Measurements from ENCODE around the gene CAVIN1.
"Not testable (repeated sequence)": the region's sequence is repeated elsewhere in the genome, so short reads cannot be mapped to it uniquely, and the experiment has no call there.

The CAVIN1 gene, protein sequence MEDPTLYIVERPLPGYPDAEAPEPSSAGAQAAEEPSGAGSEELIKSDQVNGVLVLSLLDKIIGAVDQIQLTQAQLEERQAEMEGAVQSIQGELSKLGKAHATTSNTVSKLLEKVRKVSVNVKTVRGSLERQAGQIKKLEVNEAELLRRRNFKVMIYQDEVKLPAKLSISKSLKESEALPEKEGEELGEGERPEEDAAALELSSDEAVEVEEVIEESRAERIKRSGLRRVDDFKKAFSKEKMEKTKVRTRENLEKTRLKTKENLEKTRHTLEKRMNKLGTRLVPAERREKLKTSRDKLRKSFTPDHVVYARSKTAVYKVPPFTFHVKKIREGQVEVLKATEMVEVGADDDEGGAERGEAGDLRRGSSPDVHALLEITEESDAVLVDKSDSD

GRCh38 chr17:42422958-42423712 lies at the start of gene CAVIN1:
Gene CAVIN1, minus strand, starts transcription at chr17:42423256. Its CDS starts 159 bp downstream, at chr17:42423097.
- DNase-seq (ENCODE audit: low read depth) = peak; percentile 96
- peak within 1 kb of the TSS; percentile 65 for H3K4me3 ChIP-seq (ENCODE audit: low read depth, low read length)

GRCh38 chr17:42467889-42468288 lies 44.8 kb upstream of the CAVIN1 start:
- no peak for DNase-seq (ENCODE audit: low read depth)
- no peak overlapping the region for H3K4me3 ChIP-seq (ENCODE audit: low read depth, low read length)

GRCh38 chr17:42463976-42464400 lies 40.9 kb upstream of the CAVIN1 start:
- no peak for DNase-seq (ENCODE audit: low read depth)
- H3K4me3 ChIP-seq (ENCODE audit: low read depth, low read length) = no peak overlapping the region

- DNase-seq (ENCODE audit: low read depth) = no peak
- H3K4me3 ChIP-seq (ENCODE audit: low read depth, low read length) = peak overlapping the region; percentile 67
Measured at GRCh38 chr17:42460371-42460770, 37.3 kb upstream of the CAVIN1 start.

- no peak for DNase-seq (ENCODE audit: low read depth)
- H3K4me3 ChIP-seq (ENCODE audit: low read depth, low read length) = peak overlapping the region; percentile 67
Measured at GRCh38 chr17:42459801-42460281, 36.8 kb upstream of the CAVIN1 start.

- peak overlapping the region; percentile 67 for H3K4me3 ChIP-seq (ENCODE audit: low read depth, low read length)
- DNase-seq (ENCODE audit: low read depth) = peak; percentile 48
Measured at GRCh38 chr17:42459256-42459800, 36.3 kb upstream of the CAVIN1 start.

DNA sequence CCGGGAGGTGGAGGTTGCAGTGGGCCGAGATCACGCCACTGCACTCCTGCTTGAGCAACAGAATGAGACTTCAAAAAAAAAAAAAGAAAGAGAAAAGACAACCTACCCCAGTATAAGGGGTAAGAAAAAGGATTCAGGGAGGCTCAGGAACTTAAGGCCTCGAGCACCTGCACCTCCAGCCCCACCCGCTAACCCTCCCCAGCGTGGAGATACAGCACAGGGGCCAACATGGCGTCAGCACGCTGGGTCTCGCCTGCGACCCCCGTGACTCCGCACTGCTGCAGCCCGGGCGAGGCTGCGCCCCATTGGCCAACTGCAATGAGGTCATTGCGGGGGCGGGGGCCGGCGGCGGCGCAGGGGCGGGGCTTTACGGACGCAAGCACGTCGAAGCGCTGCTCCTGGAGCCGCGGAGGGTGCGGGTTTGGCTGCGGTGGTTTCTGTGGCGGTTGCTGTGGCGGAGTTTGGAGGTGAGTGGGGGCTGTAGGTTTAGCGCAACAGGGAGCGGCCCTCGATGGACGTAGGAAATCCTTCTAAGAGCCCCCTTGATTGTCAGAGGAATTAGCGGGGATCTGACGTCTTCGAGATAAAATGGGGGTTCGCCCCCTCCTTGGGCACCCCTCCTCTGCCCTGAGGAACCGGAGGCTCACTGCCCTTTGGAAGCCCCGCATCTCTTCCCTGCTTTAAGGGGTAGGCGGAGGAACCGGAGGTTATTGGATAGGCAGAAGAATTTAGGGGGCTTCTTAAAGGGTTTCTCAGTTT lies 35.6 kb upstream of the CAVIN1 start, which contains the start of gene ATP6V0A1:
TSS of gene ATP6V0A1 (plus strand) at position 382 of the 759 bp plus-strand sequence. CDS start 2,017 bp downstream, outside the sequence.
- DNase-seq (ENCODE audit: low read depth) = peak; percentile 57

GRCh38 chr17:42457107-42457792 lies 34.2 kb upstream of the CAVIN1 start:
- no peak for DNase-seq (ENCODE audit: low read depth)
- H3K4me3 ChIP-seq (ENCODE audit: low read depth, low read length) = no peak overlapping the region

More for the DNA sequence above, 35.6 kb upstream of the CAVIN1 start, which contains the start of gene ATP6V0A1:
- peak within 1 kb of the TSS; percentile 67 for H3K4me3 ChIP-seq (ENCODE audit: low read depth, low read length)

- H3K4me3 ChIP-seq (ENCODE audit: low read depth, low read length) = no peak overlapping the region
Measured at GRCh38 chr17:42456223-42457106, 33.4 kb upstream of the CAVIN1 start.

DNA sequence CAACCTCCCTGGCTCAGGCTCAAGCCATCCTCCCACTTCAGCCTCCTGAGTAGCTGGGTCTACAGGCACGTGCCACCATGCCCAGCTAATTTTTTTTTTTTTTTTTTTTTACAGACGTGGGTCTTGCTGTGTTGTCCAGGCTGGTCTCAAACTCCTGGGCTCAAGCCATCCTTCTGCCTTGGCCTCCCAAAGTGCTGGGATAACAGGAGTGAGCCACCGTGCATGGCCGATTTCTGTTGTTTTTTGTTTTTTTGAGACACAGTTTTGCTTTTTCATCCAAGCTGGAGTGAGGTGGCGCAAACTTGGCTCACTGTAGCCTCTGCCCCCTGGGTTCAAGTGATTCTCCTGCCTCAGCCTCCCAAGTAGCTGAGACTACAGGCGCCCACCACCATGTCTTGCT lies 31.9 kb upstream of the CAVIN1 start:
- not testable (repeated sequence) for H3K4me3 ChIP-seq (ENCODE audit: low read depth, low read length); DNase-seq (ENCODE audit: low read depth)

More at GRCh38 chr17:42456223-42457106, 33.4 kb upstream of the CAVIN1 start:
- peak; percentile 54 for DNase-seq (ENCODE audit: low read depth)

GRCh38 chr17:42453439-42453838 lies 30.4 kb upstream of the CAVIN1 start:
- no peak for DNase-seq (ENCODE audit: low read depth)
- H3K4me3 ChIP-seq (ENCODE audit: low read depth, low read length) = no peak overlapping the region

GRCh38 chr17:42451270-42451669 lies 28.2 kb upstream of the CAVIN1 start:
- DNase-seq (ENCODE audit: low read depth); H3K4me3 ChIP-seq (ENCODE audit: low read depth, low read length): not testable (repeated sequence)

DNA sequence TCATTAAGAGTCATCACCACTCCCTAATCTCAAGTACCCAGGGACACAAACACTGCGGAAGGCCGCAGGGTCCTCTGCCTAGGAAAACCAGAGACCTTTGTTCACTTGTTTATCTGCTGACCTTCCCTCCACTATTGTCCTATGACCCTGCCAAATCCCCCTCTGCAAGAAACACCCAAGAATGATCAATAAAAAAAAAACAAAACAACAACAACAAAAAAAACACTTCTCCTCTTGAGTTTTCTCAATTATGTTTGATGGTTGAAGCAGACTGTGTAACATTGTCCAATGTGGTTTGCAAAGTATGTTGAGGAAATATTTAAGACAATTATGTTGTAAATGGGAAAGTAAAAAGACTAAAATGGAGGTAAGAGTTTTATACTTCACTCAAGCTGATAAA lies 26.8 kb upstream of the CAVIN1 start:
- H3K4me3 ChIP-seq (ENCODE audit: low read depth, low read length); DNase-seq (ENCODE audit: low read depth): not testable (repeated sequence)

DNA sequence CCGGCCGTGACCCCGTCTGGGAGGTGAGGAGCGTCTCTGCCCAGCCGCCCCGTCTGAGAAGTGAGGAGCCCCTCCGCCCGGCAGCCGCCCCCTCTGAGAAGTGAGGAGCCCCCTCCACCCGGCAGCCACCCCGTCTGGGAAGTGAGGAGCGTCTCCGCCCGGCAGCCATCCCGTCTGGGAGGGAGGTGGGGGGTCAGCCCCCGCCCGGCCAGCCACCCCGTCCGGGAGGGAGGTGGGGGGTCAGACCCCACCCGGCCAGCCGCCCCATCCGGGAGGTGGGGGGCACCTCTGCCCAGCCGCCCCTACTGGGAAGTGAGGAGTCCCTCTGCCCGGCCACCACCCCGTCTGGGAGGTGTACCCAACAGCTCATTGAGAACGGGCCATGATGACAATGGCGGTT lies 26.1 kb upstream of the CAVIN1 start:
- not testable (repeated sequence) for DNase-seq (ENCODE audit: low read depth); H3K4me3 ChIP-seq (ENCODE audit: low read depth, low read length)

DNA sequence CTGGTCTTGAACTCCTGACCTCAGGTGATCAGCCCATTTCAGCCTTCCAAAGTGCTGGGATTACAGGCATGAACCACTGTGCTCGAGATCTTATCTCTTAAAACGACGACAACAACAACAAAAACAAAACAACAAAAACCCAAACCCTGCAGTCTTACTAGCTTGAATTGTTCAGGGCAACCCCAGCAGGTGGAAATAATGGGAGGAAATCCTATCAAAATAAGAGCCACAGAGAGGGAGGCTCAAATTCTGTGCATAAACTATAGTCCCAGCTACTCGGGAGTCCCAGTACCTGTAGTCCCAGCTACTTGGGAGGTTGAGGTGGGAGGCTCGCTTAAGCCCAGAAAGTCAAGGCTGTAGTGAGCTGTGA lies 19.1 kb upstream of the CAVIN1 start:
- H3K4me3 ChIP-seq (ENCODE audit: low read depth, low read length) = no peak overlapping the region
- no peak for DNase-seq (ENCODE audit: low read depth)

GRCh38 chr17:42441371-42442195 lies 18.5 kb upstream of the CAVIN1 start:
- H3K4me3 ChIP-seq (ENCODE audit: low read depth, low read length) = no peak overlapping the region
- DNase-seq (ENCODE audit: low read depth) = no peak

All from skeletal muscle cell (primary cell).